AG09309 (cell line): ENCODE data around the gene SLC7A7.
"Not testable (repeated sequence)": the region's sequence is repeated elsewhere in the genome, so short reads cannot be mapped to it uniquely, and the experiment has no call there.

Experiments
- DNase-seq: peaks from one replicate; pipeline ENCODE4 v3.0.0-alpha.2; 2010; ENCODE audit warnings: low read depth
- H3K4me3 ChIP-seq: 2 replicates; pipeline ENCODE4 v1.5.1; 2011; ENCODE audit warnings: mild to moderate bottlenecking, low read depth, low read length, moderate library complexity; ENCODE audit not compliant: control insufficient read depth
- TF ChIP-seq, protein P1 (sequence below): IDR thresholded peaks from 2 replicates; pipeline ENCODE4 v1.5.1; 2011; ENCODE audit warnings: mild to moderate bottlenecking, low read depth, low read length, inconsistent platforms; ENCODE audit not compliant: insufficient read depth, control insufficient read depth; ENCODE audit errors: missing control alignments

SLC7A7 gene

DNA sequence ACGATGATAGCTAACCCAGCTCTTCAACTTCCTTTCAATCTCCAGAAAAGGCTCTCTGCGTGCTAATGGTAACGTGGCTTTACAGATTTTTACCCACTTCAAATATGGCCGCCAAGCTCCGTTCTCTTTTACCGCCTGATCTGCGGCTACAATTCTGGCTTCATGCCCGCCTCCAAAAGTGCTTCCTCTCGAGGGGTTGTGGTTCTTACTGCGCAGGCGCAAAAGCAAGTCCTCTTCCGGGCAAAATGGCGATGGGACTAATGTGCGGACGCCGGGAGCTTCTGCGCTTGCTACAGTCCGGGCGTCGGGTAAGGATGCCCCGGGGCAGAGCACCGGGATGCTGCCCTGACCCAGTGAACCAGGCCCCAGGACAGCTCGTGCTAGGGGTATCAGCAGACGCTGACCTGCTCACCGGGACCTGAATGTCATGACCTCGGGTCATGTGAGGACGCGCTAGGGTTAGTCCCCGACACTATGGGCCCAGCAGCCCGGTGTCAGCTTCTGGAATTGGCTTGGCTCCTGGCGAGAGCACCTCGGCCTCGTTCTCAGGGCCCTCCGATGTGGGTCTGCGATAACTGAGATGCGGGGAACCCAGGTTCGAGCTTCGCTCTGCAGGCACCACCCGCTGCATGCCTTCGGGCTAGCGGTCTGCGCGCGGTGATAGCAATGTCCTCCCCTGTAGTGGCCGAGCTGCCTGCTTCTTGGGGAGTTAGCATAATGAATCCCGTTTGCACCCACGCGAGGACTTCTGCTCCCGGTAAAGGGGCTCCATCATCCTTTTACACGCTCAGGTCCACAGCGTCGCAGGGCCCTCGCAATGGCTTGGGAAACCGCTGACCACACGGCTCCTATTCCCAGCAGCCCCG lies 48.5 kb downstream of the SLC7A7 start, which contains the start of gene OXA1L:
TSS of gene OXA1L (plus strand) at position 232 of the 866 bp plus-strand sequence. CDS start at position 246, 14 bp downstream.
- peak; percentile 92 for DNase-seq
- TF ChIP-seq, protein P1, sequence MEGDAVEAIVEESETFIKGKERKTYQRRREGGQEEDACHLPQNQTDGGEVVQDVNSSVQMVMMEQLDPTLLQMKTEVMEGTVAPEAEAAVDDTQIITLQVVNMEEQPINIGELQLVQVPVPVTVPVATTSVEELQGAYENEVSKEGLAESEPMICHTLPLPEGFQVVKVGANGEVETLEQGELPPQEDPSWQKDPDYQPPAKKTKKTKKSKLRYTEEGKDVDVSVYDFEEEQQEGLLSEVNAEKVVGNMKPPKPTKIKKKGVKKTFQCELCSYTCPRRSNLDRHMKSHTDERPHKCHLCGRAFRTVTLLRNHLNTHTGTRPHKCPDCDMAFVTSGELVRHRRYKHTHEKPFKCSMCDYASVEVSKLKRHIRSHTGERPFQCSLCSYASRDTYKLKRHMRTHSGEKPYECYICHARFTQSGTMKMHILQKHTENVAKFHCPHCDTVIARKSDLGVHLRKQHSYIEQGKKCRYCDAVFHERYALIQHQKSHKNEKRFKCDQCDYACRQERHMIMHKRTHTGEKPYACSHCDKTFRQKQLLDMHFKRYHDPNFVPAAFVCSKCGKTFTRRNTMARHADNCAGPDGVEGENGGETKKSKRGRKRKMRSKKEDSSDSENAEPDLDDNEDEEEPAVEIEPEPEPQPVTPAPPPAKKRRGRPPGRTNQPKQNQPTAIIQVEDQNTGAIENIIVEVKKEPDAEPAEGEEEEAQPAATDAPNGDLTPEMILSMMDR = no peak
- peak within 1 kb of the TSS; percentile 86 for H3K4me3 ChIP-seq

DNA sequence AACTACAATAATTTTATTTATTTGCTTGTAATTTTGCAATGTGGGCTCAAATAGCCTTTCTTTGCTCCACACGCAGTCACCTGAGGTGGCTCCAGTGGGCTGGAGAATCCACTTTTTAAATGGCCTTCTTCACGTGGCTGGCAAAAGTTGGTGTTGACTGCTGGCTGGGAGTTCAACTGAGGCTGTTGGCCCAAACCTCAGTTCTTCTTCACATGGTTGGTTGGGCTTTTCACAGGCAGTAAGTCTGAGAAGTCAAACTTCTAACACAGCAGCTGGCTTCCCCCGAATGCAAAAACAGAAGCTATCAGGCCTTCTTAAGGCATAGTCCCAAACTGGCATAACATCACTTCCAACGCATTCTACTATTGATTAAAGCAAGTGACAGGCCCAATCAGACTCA lies 50.9 kb downstream of the SLC7A7 start:
- DNase-seq = no peak
- TF ChIP-seq, protein P1 = no peak

DNA sequence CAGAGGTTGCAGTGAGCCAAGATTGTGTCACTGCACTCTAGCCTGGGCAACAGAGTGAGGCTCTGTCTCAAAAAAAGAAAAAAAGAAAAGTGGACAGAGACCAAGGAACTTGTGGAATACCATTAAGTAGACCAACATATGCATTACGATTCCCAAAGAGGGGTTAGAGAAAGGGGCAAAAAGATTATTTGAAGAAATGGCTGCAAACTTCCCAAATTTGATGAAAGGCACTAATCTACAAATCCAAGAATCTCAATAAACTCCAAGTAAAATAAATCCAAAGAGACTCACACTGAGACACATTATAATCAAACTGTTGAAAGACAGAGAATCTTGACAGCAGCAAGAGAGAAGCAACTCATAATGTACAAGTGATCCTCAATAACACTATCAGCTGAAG lies 53.5 kb downstream of the SLC7A7 start:
- H3K4me3 ChIP-seq = no peak overlapping the region
- DNase-seq = no peak
- TF ChIP-seq, protein P1 = no peak

More for the DNA sequence above, 50.9 kb downstream of the SLC7A7 start:
- H3K4me3 ChIP-seq = no peak overlapping the region

DNA sequence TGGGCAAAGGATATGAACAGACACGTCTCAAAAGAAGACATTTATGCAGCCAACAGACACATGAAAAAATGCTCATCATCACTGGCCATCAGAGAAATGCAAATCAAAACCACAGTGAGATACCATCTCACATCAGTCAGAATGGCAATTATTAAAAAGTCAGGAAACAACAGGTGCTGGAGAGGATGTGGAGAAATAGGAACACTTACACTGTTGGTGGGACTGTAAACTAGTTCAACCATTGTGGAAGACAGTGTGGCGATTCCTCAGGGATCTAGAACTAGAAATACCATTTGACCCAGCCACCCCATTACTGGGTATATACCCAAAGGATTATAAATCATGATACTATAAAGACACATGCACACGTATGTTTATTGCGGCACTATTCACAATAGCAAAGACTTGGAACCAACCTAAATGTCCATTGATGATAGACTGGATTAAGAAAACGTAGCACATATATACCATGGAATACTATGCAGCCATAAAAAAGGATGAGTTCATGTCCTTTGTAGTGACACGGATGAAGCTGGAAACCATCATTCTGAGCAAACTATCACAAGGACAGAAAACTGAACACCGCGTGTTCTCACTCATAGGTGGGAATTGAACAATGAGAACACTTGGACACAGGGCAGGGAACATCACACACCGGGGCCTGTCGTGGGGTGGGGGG lies 57.1 kb downstream of the SLC7A7 start:
- not testable (repeated sequence) for DNase-seq, H3K4me3 ChIP-seq

DNA sequence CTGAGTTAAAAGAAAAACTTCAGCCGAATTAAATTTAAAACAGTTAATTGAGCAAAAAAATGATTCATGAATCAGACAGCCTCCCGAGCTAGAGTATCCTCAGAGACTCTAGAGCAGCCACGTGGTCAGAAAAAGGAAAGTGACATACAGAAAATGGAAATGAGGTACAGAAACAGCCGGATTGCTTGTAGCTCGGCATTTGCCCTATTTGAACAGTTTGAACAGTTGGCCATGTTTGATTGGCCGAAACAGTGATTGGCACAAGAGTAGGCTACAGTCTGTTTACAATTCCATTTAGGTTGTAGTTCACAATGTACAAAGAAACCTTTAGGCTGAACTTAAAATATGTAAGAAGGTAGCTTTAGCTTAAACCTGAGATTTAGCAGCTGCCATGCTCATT lies 61.6 kb downstream of the SLC7A7 start:
- no peak overlapping the region for H3K4me3 ChIP-seq
- DNase-seq = no peak
- TF ChIP-seq, protein P1 = no peak

DNA sequence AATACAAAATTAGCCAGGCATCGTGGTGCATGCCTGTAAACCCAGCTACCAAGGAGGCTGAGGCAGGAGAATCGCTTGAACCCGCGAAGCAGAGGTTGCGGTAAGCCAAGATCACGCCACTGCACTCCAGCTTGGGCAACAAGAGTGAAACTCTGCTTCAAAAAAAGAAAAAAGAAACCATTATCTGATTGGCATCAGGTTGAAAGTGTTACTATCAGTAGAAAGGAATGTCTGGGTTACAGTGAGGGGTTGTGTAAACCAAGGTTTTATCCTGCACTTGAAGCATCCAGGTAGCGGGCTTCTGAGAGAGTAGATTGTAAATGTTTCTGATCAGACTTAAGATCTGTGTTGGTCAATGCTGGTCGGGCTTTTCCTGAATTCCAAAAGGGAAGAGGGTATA lies 62.8 kb downstream of the SLC7A7 start:
- DNase-seq = no peak
- no peak overlapping the region for H3K4me3 ChIP-seq
- TF ChIP-seq, protein P1 = no peak

DNA sequence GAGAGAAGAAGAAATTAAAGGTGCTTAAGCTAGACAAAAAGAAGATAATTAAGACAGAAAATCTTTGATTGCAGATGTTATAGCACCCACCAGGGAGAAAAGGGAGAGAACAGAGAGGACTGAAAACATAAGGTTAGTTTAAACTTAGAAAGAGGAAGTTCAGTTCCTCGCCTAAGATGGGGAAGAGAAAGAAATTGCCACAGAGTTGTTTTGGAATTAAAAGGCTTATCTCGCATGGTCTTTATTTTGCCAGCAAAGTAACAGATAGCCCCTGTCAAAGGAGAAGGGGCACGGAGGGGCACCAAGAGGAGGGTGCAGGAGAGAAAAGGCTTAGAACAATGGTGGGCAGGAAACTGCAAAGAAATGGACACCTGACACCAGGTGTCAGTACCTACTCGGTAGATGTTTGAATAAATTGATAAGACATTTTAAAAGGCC lies 66.6 kb downstream of the SLC7A7 start:
- no peak overlapping the region for H3K4me3 ChIP-seq
- DNase-seq = no peak
- TF ChIP-seq, protein P1 = no peak
